ENCODE data around the gene LZIC. TPM values are rescaled to one million over a fixed set of nuclear protein-coding genes. Genes with fewer than 3 reads are reported as not detected.

Gene LZIC
- total and polyA plus RNA-seq, 2 of the 8 experiments (the other 6 are each of a cell fraction or from before 2014, with no cell fraction given) = 4.8 to 20.3 TPM

- no peak overlapping the region for H3K4me2 ChIP-seq (ENCODE audit: insufficient read depth in 1 of 2, low read depth in 2 of 2, low read length in 2 of 2)
- no peaks in the 10 kb centered on the region for H3K27me3 ChIP-seq (replicated peaks in 1 of 4; ENCODE audit: control insufficient read depth in 3 of 4, extremely low read depth in 1 of 4, insufficient read depth in 3 of 4, low read length in 3 of 4)
- no peaks in the 10 kb centered on the region for H3K9me3 ChIP-seq (ENCODE audit: insufficient read depth in 2 of 2, low read depth in 1 of 2, low read length in 1 of 2)
- no peak overlapping the region for H2AK5ac ChIP-seq (ENCODE audit: low read depth, low read length)
- H3K14ac ChIP-seq (ENCODE audit: insufficient read length) = no peak overlapping the region
- no peak overlapping the region for H3K18ac ChIP-seq (ENCODE audit: extremely low read depth, low read length)
- H4K8ac ChIP-seq (ENCODE audit: extremely low read depth, insufficient read depth, low read length) = no peak overlapping the region
- no peak overlapping the region for H3K56ac ChIP-seq (replicated peaks; ENCODE audit: insufficient read length, low read depth, low read length)
- no peak overlapping the region for H3K27ac ChIP-seq (ENCODE audit: low read depth, low read length)
- H3K79me1 ChIP-seq (ENCODE audit: low read depth, low read length) = peaks cover 12% of the 10 kb centered on the region
- no peak overlapping the region for H3K23ac ChIP-seq (ENCODE audit: insufficient read length)
- WGBS, 2 experiments (ENCODE audit: extremely low coverage in 1 of 2, insufficient coverage in 1 of 2, insufficient read length in 1 of 2, insufficient replicate concordance in 2 of 2, low coverage in 1 of 2, low lambda C conversion rate in 2 of 2, missing lambda C conversion rate in 1 of 2) = 88% methylated on average over 9 of the region's 9 CpGs; no CpG with 5 or more reads in 1 of the 2 experiments
- CTCF ChIA-PET (ENCODE audit: partially characterized antibody) = interaction anchor here (0.6 to 2.3 kb wide), 7 partner anchors 10 to 615 kb away, joined by 3 to 8 read pairs (median 3); no protein-coding TSS in a partner anchor
- H3K36me3 ChIP-seq (ENCODE audit: control insufficient read depth in 2 of 4, insufficient read depth in 4 of 4, low read length in 3 of 4) = no peaks in the 10 kb centered on the region
- H4K5ac ChIP-seq (ENCODE audit: insufficient read length, low read depth, low read length) = no peak overlapping the region
- FAIRE-seq (no peak), DNase-seq (ENCODE audit: low read depth in 1 of 2, low spot score in 2 of 2) (no peak)
- no peak overlapping the region for H2BK12ac ChIP-seq (ENCODE audit: low read depth, low read length)
- no peaks in the 10 kb centered on the region for H3K23me2 ChIP-seq (ENCODE audit: low read depth, low read length)
- H4K20me1 ChIP-seq (replicated peaks in 1 of 2; ENCODE audit: control insufficient read depth in 1 of 2, insufficient read depth in 2 of 2, low read length in 2 of 2) = peaks cover 0 to 7% of the 10 kb centered on the region in 2 experiments
- H2AFZ ChIP-seq (ENCODE audit: low read length) = no peak overlapping the region
- no peak overlapping the region for H2BK20ac ChIP-seq (ENCODE audit: low read length)
- H3K4ac ChIP-seq (replicated peaks; ENCODE audit: insufficient read length, low read depth, low read length) = no peak overlapping the region
- POLR2A ChIA-PET (ENCODE audit: partially characterized antibody) = interaction anchor here (0.9 to 1.4 kb wide), 3 partner anchors 15 to 40 kb away, joined by 3 to 5 read pairs (median 4); partner anchors contain the start of genes LZIC and NMNAT1
- no peak overlapping the region for H2BK15ac ChIP-seq (ENCODE audit: low read length)
- H3K4me1 ChIP-seq (replicated peaks in 1 of 4; ENCODE audit: control insufficient read depth in 3 of 4, insufficient read depth in 4 of 4, low read length in 3 of 4) = peaks cover 1 to 3% (median 2%) of the 10 kb centered on the region in 4 experiments; a peak in 5 of 7 replicates
- H3K79me2 ChIP-seq (ENCODE audit: control insufficient read depth in 1 of 2, insufficient read depth in 2 of 2, low read length in 2 of 2) = peaks cover 4 to 29% of the 10 kb centered on the region in 2 experiments; a peak in 2 of 4 replicates
- no peak overlapping the region for H3K4me3 ChIP-seq (ENCODE audit: extremely low read depth in 1 of 4, insufficient read depth in 2 of 4, low read depth in 3 of 4, low read length in 4 of 4)
- H3K9ac ChIP-seq (replicated peaks in 1 of 4; ENCODE audit: extremely low read depth in 1 of 4, low read depth in 3 of 4, low read length in 3 of 4) = no peak overlapping the region
- H4K91ac ChIP-seq (replicated peaks; ENCODE audit: insufficient read length, low read length) = no peak overlapping the region
- H2BK120ac ChIP-seq (replicated peaks; ENCODE audit: low read depth, low read length) = no peak overlapping the region
- no peak overlapping the region for H2BK5ac ChIP-seq (ENCODE audit: low read depth, low read length)
- no peak for TF ChIP-seq YY1 (IDR thresholded peaks at IDR 0.05; ENCODE audit: low read depth, low read length)
- TF ChIP-seq NRF1 (IDR thresholded peaks at IDR 0.05; ENCODE audit: low read depth, low read length) = no peak
- TF ChIP-seq MAFK (IDR thresholded peaks at IDR 0.05; ENCODE audit: low read depth, low read length) = no peak
- TF ChIP-seq EZH2 (IDR thresholded peaks at IDR 0.05; ENCODE audit: low read depth, low read length, severe bottlenecking) = no peak
- TF ChIP-seq TAF7 (optimal IDR thresholded peaks at IDR 0.05; ENCODE audit: borderline replicate concordance, low read depth, low read length) = no peak
- TF ChIP-seq ATF3 (IDR thresholded peaks at IDR 0.05; ENCODE audit: insufficient read depth, low read depth, low read length) = no peak
- TF ChIP-seq SP4 (IDR thresholded peaks at IDR 0.05; ENCODE audit: low read length) = no peak
- no peak for TF ChIP-seq SP1 (IDR thresholded peaks at IDR 0.05; ENCODE audit: low read depth, low read length)
- no peak for TF ChIP-seq E2F6 (IDR thresholded peaks at IDR 0.05)
- no peak for TF ChIP-seq FOSL1 (IDR thresholded peaks at IDR 0.05; ENCODE audit: insufficient read depth, low read depth, low read length)
- no peak for TF ChIP-seq GABPA (IDR thresholded peaks at IDR 0.05; ENCODE audit: borderline replicate concordance, insufficient read depth, low read length)
Observed at GRCh38 chr1:9903801-9904527, 39.2 kb downstream of the LZIC start.
